K562 (cell line): ENCODE data around the gene OBSL1. TPM values are rescaled to one million over a fixed set of nuclear protein-coding genes. Genes with fewer than 3 reads are reported as not detected.

Experiments used
- CHCHD3 ChIP-seq: fragments of 250-450 bp; sonication (Bioruptor Pico); IDR thresholded peaks from 2 replicates; pipeline ENCODE4 v2.1.2; 2022; ENCODE audit warnings: mild to moderate bottlenecking
- EP400 ChIP-seq: fragments of 450-650 bp; IDR thresholded peaks from 2 replicates; pipeline ENCODE4 v1.6.1; 2017; ENCODE audit warnings: antibody characterized with exemption, mild to moderate bottlenecking, moderate library complexity
- FOXK2 ChIP-seq, 2 experiments: fragments of 450-650 bp; IDR thresholded peaks in 1 of 2; conservative IDR thresholded peaks in 1 of 2; 2 replicates each; pipeline ENCODE4 v1.6.1; 2016; ENCODE audit warnings: low read depth in 2 of 2, mild to moderate bottlenecking in 1 of 2
- HMG20B ChIP-seq: fragments of 250-450 bp; sonication (Bioruptor Pico); IDR thresholded peaks from 2 replicates; pipeline ENCODE4 v1.5.0; 2021; ENCODE audit warnings: mild to moderate bottlenecking
- KDM5B ChIP-seq: fragments of 200-600 bp; sonication (generic); IDR thresholded peaks from 2 replicates; pipeline ENCODE4 v1.6.1; 2012; ENCODE audit warnings: low read depth, mild to moderate bottlenecking, moderate library complexity, low read length, control low read depth, inconsistent platforms; ENCODE audit not compliant: insufficient replicate concordance
- PHF8 ChIP-seq: fragments of 200-600 bp; sonication (generic); IDR thresholded peaks from 2 replicates; pipeline ENCODE4 v1.6.1; 2012; ENCODE audit warnings: mixed run types, mild to moderate bottlenecking, inconsistent platforms, low read length, moderate library complexity, borderline replicate concordance
- RNF2 ChIP-seq: sonication (generic); IDR thresholded peaks from 2 replicates; pipeline ENCODE4 v1.6.1; 2016
- RUNX1 ChIP-seq: sonication (generic); IDR thresholded peaks from 2 replicates; pipeline ENCODE4 v1.6.1; 2016; ENCODE audit warnings: antibody characterized with exemption, low read depth
- TGIF2 ChIP-seq: sonication (generic); formaldehyde crosslinking; IDR thresholded peaks from 2 replicates; pipeline ENCODE4 v1.8.1; 2022; ENCODE audit warnings: mild to moderate bottlenecking, missing genetic modification reagents, moderate library complexity
- THRA ChIP-seq: fragments of 450-650 bp; IDR thresholded peaks from 2 replicates; pipeline ENCODE4 v1.6.1; 2017; ENCODE audit warnings: mild to moderate bottlenecking, moderate library complexity
- TSC22D4 ChIP-seq: fragments of 450-650 bp; IDR thresholded peaks from 2 replicates; pipeline ENCODE4 v1.6.1; 2016; ENCODE audit warnings: missing genetic modification characterization, missing biosample characterization, control low read depth
- WHSC1 ChIP-seq: IDR thresholded peaks from one replicate; pipeline ENCODE4 v1.6.1; 2012; ENCODE audit warnings: low read length, control low read depth, inconsistent platforms
- ZNF197 ChIP-seq: fragments of 200-800 bp; sonication (Bioruptor generic); IDR thresholded peaks from 2 replicates; pipeline ENCODE4 v1.6.1; 2016; ENCODE audit warnings: low read depth, missing genetic modification characterization, missing compliant biosample characterization
- ZNF282 ChIP-seq: sonication (generic); formaldehyde crosslinking; IDR thresholded peaks from 2 replicates; pipeline ENCODE4 v1.8.1; 2023; ENCODE audit warnings: missing genetic modification reagents
- ZNF354B ChIP-seq: fragments of 250-450 bp; sonication (Bioruptor Pico); IDR thresholded peaks from 2 replicates; pipeline ENCODE4 v1.4.0; 2020
- polyA plus RNA-seq, 8 experiments: library from polyadenylated mRNA; depleted of rRNA in 4 of 8; stranded (reverse) in 5 of 8; unstranded in 3 of 8; fragments of >200 nt; fragmentation: Nextera tagmentation in 2 of 8; fragmentation: Illumina TruSeq in 1 of 8; extraction: Ambion mirVana in 2 of 8; extraction: Trizol in 1 of 8; gene quantifications; 2 replicates each; pipeline versions ENCODE4 v1.2.1 to v1.2.3, GENCODE V29; 2011 to 2014; ENCODE audit warnings: inconsistent platforms in 1 of 8, missing spikeins in 1 of 8
- total RNA-seq, 7 experiments: library from RNA; depleted of rRNA in 6 of 7; stranded (reverse); fragments of >200 nt in 6 of 7; fragmentation: Illumina TruSeq in 2 of 7; extraction: Trizol in 2 of 7; gene quantifications; 2 replicates each; pipeline versions ENCODE4 v1.2.1 to v1.2.3, GENCODE V29; 2011 to 2021; ENCODE audit warnings: low replicate concordance in 1 of 7
- TF ChIP-seq, protein P1 (sequence below): fragments of 250-450 bp; sonication (Bioruptor Pico); IDR thresholded peaks from 2 replicates; pipeline ENCODE4 v1.4.0; 2020
- TF ChIP-seq, protein P2 (sequence below), 2 experiments: fragments of 450-650 bp; IDR thresholded peaks; 2 replicates each; pipeline ENCODE4 v1.6.1; 2016; ENCODE audit warnings: mild to moderate bottlenecking in 2 of 2, borderline replicate concordance in 1 of 2, low read depth in 1 of 2, moderate library complexity in 1 of 2

Gene OBSL1
- total and polyA plus RNA-seq, 9 of the 15 experiments (the other 6 are each of a cell fraction or from before 2014, with no cell fraction given) = 1.2 to 26.6 (median 8.6) TPM

GRCh38 chr2:219512524-219513216, 58.7 kb downstream of the OBSL1 start (continued):
- TF ChIP-seq, protein P1, sequence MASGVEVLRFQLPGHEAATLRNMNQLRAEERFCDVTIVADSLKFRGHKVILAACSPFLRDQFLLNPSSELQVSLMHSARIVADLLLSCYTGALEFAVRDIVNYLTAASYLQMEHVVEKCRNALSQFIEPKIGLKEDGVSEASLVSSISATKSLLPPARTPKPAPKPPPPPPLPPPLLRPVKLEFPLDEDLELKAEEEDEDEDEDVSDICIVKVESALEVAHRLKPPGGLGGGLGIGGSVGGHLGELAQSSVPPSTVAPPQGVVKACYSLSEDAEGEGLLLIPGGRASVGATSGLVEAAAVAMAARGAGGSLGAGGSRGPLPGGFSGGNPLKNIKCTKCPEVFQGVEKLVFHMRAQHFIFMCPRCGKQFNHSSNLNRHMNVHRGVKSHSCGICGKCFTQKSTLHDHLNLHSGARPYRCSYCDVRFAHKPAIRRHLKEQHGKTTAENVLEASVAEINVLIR (CRISPR knock-in tag) = no peak
- no peak for TF ChIP-seq ZNF197 (CRISPR knock-in tag)
- no peak for TF ChIP-seq ZNF354B
- no peak for TF ChIP-seq EP400
- TF ChIP-seq KDM5B = peak; percentile 12
- no peak for TF ChIP-seq THRA
- TF ChIP-seq RNF2 = no peak
- TF ChIP-seq CHCHD3 (CRISPR knock-in tag) = no peak
- TF ChIP-seq ZNF282 (CRISPR knock-in tag) = no peak
- no peak for TF ChIP-seq FOXK2 (conservative IDR thresholded peaks at IDR 0.05 in 1 of 2, IDR thresholded peaks at IDR 0.05 in 1 of 2; ENCODE audit: low read depth in 2 of 2)
- TF ChIP-seq TGIF2 (CRISPR knock-in tag) = no peak
- TF ChIP-seq, protein P2, sequence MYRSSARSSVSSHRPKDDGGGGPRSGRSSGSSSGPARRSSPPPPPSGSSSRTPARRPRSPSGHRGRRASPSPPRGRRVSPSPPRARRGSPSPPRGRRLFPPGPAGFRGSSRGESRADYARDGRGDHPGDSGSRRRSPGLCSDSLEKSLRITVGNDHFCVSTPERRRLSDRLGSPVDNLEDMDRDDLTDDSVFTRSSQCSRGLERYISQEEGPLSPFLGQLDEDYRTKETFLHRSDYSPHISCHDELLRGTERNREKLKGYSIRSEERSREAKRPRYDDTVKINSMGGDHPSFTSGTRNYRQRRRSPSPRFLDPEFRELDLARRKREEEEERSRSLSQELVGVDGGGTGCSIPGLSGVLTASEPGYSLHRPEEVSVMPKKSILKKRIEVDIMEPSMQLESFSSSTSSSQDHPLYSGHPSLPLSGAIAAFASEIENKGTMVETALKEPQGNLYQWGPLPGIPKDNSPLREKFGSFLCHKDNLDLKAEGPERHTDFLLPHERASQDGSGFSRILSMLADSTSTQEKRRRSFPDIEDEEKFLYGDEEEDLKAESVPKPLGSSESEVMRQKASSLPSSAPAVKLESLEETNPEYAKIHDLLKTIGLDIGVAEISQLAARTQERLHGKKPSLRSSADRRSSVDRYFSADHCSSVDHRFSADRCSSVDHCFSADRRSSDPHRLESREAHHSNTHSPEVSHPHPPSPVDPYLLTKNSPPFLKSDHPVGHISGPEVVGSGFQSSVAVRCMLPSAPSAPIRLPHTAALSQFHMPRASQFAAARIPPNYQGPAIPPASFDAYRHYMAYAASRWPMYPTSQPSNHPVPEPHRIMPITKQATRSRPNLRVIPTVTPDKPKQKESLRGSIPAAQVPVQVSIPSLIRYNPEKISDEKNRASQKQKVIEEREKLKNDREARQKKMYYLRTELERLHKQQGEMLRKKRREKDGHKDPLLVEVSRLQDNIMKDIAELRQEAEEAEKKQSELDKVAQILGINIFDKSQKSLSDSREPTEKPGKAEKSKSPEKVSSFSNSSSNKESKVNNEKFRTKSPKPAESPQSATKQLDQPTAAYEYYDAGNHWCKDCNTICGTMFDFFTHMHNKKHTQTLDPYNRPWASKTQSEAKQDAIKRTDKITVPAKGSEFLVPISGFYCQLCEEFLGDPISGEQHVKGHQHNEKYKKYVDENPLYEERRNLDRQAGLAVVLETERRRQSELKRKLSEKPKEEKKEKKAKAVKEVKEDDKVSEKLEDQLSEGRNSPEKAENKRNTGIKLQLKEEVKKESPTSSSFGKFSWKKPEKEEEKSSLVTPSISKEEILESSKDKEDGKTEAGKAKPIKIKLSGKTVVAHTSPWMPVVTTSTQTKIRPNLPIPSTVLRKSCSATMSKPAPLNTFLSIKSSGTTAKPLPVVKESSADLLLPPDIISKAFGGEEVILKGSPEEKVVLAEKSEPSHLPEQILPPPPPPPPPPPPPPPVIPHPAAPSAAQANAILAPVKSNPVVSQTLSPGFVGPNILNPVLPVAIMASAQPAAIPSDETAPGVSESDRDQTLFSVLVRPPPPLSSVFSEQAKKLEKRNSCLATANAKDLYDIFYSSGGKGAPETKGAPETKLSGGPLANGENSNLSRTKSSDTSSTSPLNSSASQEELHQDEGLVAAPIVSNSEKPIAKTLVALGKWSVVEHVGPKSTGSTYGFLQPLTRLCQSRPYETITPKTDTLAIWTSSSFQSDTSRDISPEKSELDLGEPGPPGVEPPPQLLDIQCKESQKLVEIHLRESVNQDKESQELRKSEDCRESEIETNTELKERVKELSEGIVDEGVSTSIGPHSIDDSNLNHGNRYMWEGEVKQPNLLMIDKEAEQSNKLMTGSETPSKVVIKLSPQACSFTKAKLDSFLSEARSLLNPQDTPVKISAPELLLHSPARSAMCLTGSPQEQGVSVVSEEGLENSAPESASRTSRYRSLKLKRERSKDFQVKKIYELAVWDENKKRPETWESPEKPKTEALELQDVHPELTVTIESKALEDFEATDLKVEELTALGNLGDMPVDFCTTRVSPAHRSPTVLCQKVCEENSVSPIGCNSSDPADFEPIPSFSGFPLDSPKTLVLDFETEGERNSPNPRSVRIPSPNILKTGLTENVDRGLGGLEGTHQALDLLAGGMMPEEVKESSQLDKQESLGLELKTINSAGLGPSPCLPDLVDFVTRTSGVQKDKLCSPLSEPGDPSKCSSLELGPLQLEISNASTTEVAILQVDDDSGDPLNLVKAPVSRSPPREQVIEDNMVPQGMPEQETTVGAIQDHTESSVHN (IDR thresholded peaks at IDR 0.05; ENCODE audit: borderline replicate concordance in 1 of 2, low read depth in 1 of 2) = no peak
- no peak for TF ChIP-seq WHSC1
- no peak for TF ChIP-seq HMG20B (CRISPR knock-in tag)
- TF ChIP-seq RUNX1 = no peak
- no peak for TF ChIP-seq TSC22D4 (tag)
- no peak for TF ChIP-seq PHF8
